ENCODE results near the gene SLAIN1.

GRCh38 chr13:77760893-77761292 lies 63.4 kb downstream of the SLAIN1 start:
- TF ChIP-seq CTCF (IDR thresholded peaks at IDR 0.05) (no peak), POLR2A (IDR thresholded peaks at IDR 0.05) (no peak)
